HG02610 (cell line): Measurements from ENCODE around the gene GID4.

ENCODE experiments used
- ATAC-seq: cut with Tn5 transposase; IDR thresholded peaks from one replicate; pipeline ENCODE4 v1.9.1; 2021; ENCODE audit warnings: mild to moderate bottlenecking, moderate library complexity; ENCODE audit not compliant: unreplicated experiment

GID4 gene

DNA sequence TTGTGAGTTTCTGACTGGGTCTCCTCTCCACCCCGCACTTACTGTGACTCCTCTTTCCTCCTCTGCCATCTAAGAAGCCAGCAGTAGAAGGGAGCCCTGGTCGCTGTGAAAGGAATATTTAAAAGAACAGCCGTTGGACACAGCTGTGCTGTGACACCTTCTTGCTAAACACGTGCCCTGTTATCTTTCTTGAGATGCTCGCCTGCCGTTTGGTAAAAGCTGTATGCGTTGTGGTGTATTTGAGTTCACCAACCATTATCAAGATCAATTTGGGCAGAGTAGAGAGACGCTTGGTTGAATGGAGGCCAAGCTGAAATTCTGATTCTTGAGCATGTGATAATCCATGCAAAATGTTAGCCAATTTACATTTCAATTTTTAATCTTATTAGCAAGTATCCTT, 3.8 kb downstream of the GID4 start:
- ATAC-seq = no peak

DNA sequence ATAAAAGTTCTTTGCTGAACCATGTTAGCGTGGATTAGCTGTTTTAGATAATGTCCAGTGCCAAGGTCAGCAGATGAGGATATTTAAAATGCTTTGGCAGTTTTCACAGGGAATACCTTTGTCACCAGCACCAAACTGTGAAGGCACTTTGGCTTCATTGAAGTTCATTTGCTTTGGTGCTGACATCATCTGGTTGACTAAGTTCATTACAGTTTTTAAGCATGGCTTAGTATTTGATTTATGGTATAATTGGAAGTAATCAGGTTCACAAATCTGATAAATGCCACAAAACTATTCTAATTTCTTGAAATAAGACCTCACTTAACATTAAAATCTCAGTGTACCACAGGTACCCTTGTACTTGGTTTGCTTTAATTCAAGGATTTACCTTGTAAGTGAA, 4.3 kb downstream of the GID4 start:
- ATAC-seq = no peak

GRCh38 chr17:18044609-18045008, 5.4 kb downstream of the GID4 start:
- ATAC-seq = no peak

DNA sequence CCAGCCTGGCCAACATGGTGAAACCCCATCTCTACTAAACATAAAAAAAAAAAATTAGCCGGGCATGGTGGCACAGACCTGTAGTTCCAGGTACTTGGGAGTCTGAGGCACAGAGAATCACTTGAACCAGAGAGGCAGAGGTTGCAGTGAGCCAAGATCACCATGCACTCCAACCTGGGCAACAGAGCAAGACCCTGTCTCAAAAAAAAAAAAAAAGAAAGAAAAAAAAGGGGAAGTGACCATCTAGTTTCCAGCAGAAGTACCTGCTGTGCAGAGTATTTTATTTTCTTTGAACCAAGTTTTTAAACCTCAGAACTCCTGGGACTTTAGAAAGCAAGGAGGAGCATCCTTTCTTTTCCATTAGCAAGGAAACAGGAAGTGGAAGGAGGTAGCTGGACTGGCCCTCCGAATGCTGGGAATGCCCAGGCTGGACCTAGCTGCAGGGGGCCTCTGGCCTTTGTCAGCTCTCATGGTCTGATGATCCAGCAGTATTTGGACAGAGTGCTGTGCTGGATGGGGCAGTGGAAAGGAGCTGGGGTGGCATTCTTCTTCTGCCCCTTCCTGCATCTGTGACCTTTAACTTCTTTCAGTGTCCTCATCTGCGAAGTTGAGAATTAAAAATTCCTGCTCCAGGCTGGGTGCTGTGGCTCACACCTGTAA, 6.6 kb downstream of the GID4 start:
- no peak for ATAC-seq

GRCh38 chr17:18055597-18055996, 16.4 kb downstream of the GID4 start:
- no peak for ATAC-seq

DNA sequence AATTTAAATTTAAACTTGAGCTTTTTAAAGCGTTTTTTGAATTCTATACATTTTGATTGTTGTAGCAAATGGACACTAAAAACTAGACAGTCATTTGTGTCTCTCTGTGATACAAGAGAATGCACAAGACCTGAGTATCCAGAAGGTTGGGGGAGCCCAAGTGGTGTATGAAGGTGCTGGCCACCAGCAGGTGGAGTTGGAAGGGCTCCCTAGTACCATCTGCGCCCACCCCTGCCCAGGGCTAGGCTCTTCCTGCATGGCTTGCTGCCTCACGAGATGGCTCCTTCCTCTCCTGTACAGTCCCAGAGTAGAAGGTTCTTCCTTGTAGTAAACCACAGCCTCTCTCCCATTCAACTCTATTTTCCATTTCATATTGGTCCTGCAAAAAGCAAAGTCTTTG, 17.0 kb downstream of the GID4 start:
- no peak for ATAC-seq

DNA sequence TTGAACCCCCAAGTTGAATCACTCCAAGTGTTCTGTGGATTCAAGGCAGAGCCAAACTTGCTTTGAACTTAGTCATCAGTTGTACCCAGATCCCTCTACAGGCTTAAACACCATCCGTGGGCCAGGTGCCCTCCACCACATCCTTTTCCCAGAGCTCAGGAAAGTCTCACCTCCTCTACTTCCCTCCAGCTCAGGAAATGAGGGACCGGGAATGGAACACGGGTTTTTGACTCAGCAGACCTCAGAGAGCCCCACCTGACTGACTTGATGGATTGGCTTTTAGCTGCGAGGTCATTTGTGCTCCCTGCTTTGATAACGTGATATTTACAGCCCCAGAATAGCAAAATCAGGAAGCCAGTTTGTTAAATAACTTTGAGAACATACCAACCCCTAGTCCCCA, 20.1 kb downstream of the GID4 start:
- ATAC-seq = no peak

GRCh38 chr17:18064053-18064452, 24.8 kb downstream of the GID4 start:
- ATAC-seq = no peak

GRCh38 chr17:18065546-18065945, 26.3 kb downstream of the GID4 start:
- ATAC-seq = no peak

GRCh38 chr17:18066866-18067265, 27.7 kb downstream of the GID4 start:
- no peak for ATAC-seq

- ATAC-seq = no peak
Observed at GRCh38 chr17:18069101-18069500, 29.9 kb downstream of the GID4 start.

DNA sequence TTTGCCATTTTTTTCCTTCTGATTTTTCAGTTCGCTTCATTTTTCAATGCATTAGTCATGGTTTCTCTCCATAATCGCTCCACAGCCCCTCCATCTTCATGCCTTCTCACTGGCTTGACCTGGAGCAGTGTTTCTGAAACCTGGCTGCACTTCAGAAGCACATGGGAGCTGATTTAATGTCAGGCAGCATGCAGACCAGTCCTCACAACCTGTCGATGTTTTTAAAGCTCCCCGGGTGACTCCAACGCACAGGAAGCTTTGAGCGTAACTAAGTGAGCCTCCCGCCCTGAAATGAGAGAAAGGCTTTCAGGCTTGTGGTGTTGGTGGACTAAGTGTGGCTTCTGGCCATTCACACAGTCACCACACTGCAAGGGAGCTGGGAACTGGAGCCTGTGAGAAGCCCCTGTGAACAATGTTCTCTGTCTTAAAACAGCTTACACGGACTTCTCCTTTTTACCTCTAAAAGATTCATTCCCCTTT, 31.7 kb downstream of the GID4 start:
- no peak for ATAC-seq

DNA sequence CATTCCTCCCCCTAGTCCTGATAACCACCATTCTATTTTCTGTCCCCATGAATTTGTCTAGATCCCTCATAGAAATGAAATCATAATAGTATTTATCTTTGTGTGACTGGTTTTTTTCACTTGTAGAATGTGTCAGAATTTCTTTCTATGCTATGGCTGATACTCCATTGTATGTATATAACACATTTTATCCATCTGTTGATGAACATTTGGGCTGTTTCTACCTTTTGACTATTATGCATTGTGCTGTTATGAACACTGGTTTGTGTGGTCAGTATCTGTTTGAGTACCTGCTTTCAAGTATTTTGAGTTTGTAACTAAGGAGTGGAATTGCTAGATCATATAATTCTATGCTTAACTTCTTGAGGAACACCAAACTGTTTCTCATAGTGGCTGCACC, 32.5 kb downstream of the GID4 start:
- no peak for ATAC-seq

DNA sequence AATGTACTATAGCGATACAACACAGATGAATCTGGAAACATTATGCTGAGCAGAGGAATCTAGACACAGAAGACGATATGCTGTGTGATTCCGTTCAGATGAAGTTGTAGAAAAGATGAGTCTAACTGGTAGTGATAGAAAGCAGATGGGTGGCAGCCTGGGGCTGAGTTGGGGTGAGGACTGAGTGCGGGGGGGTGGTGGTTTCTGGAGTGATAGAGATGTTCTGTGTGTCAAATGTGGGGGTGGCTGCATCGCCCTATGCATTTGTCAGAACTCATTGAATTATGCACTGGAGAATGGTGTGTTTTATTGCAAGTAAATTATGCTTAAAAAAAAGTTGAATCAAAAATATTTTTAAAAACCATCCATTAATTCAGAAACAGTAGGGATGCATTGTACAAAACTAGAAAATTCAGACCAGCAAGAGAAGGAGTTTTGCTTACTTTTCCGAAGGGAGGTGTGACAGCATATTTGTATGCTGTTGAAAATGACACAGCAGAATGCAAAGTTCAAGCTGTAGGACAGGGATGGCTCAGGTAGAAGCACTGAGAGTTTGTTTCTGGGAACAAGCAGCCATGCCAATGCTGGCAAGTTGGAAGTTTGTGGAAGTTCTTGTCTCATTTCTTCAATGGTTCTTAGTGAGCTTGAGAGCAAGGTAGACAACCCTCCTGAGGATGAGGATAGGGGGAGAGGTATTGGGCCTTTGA, 35.5 kb downstream of the GID4 start:
- ATAC-seq = no peak

DNA sequence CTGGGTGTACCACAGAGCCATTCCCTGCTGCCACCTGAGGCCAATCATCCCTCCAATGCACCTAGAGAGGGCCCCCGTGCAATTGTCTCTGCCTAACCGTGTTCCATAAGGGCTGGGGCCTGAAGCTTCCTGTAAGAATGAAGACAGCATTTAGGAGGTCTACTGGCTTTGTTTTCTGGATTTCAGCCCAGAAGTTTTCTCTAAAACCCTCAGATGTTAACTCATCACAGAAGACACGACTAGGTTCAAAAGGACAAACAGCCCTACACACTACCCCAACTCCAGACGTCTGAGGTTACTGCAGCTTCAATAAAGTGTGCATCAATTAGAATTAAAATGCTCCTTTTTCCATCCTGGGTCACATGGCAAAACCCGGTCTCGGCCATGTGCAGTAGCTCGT, 37.7 kb downstream of the GID4 start:
- no peak for ATAC-seq

- no peak for ATAC-seq
Observed at GRCh38 chr17:18079543-18079942, 40.3 kb downstream of the GID4 start.

GRCh38 chr17:18084256-18084655, 45.0 kb downstream of the GID4 start:
- no peak for ATAC-seq

GRCh38 chr17:18087610-18088491, 48.6 kb downstream of the GID4 start, which contains the start of gene DRG2:
Gene DRG2 (plus strand): TSS chr17:18087948. CDS start chr17:18088024, 76 bp downstream.
- peak; percentile 80 for ATAC-seq

GRCh38 chr17:18089613-18090012, 50.4 kb downstream of the GID4 start:
- ATAC-seq = no peak

- ATAC-seq = no peak
Observed at GRCh38 chr17:18093616-18094408, 54.6 kb downstream of the GID4 start.

- ATAC-seq = no peak
Observed at GRCh38 chr17:18094409-18094807, 55.2 kb downstream of the GID4 start.
